Measurements from ENCODE around the gene RBM17.
A peak's percentile ranks its signal among the peaks of the same experiment; 100 is the strongest.
"Not testable (repeated sequence)": the region's sequence is repeated elsewhere in the genome, so short reads cannot be mapped to it uniquely, and the experiment has no call there.

RBM17 gene

DNA sequence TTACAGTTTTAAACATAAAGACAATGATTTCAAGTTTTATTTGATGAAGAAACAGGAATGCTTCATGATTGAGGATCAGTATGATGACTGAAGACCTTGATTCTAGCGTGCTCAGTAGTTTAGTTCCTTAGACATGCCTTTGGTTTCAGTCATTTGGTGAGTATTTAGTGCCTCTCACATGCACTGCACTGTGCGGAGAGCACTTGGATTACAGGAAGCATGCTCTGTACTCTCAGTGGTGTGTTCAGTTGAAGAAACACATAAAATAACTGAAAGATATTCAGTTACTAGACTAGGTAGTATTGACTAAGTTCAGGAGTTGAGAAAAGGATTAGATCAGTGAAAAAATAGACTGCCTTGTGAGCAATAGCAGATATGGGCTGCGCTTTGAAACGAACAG is 25.5 kb downstream of the RBM17 start:
- peak in 1 of 5 donors; percentile 10 for DNase-seq

- peak in 1 of 5 donors; percentile 24 for DNase-seq
These were observed 26.0 kb downstream of the RBM17 start for GRCh38 chr10:6114805-6115341.

DNA sequence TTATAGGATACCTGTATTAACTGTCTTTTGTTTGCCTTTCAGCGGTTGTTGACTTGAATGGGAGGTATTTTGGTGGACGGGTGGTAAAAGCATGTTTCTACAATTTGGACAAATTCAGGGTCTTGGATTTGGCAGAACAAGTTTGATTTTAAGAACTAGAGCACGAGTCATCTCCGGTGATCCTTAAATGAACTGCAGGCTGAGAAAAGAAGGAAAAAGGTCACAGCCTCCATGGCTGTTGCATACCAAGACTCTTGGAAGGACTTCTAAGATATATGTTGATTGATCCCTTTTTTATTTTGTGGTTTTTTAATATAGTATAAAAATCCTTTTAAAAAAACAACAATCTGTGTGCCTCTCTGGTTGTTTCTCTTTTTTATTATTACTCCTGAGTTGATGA is 26.6 kb downstream of the RBM17 start:
- DNase-seq: no peak

DNA sequence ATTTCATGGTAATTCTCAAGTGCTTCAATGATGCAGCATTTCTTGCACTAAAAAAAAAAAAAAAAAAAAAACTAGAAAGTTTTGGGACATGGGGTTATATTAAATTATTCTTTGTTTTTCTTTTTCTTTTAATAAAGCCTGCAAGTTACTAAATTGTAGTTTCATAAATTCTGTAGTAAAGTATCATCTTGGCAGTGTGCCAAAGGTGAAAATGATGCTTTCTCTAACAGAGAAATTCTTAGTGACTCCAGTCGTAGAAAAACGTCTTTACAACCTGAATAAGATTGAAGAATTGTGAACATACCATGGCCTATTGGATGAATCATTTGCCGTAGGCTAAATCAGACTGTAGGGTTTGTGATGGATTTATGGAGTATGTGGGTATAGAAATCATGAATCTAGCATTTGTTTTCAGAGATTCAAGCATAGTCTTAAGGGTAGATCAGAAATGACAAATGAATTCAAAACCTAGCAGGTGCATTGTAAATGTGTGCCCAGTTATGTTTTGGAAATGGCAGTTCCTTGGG is 27.1 kb downstream of the RBM17 start:
- DNase-seq: no peak

- no peak for DNase-seq
These were observed 28.0 kb downstream of the RBM17 start for GRCh38 chr10:6116806-6117205.

- no peak for DNase-seq
These were observed 28.9 kb downstream of the RBM17 start for GRCh38 chr10:6117711-6118110.

DNA sequence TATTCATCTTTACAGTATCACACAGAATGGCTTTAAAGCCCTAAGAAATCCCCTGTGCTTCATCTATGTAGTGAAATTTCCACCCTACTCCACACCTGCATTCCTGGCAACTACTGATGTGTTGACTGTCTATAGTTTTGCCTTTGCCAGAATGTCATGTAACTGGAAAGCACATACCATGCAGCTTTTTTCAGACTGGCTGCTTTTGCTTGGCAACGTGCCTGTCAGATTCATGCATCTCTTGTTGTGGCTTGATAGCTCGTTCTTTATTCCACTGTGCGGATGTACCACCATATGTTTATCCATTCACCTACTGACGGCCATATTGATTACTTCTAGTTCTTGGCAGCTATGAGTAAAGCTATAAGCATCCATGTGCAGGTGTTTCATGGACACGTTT is 30.6 kb downstream of the RBM17 start:
- DNase-seq: no peak

GRCh38 chr10:6119962-6120361 is 31.1 kb downstream of the RBM17 start:
- no peak for DNase-seq

DNA sequence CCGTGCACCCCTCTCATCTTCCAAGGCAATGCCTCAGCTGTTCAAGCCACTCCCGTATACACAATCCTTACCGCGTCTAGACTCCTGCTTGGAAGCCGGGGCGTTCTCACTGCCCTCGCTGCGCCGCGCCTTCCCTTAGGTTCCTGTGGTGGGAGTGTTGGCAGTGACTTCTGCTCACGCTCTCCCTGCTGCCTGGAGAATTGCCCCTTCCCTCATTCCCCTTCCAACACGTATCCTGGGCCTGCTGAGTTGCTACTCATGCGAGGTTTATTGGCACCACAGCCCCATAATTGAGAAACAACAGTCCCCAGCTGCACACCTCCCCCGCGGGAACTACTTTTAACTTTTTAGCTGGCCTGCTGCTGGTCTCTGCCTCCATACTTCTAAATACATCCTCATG is 31.9 kb downstream of the RBM17 start:
- no peak for DNase-seq

DNA sequence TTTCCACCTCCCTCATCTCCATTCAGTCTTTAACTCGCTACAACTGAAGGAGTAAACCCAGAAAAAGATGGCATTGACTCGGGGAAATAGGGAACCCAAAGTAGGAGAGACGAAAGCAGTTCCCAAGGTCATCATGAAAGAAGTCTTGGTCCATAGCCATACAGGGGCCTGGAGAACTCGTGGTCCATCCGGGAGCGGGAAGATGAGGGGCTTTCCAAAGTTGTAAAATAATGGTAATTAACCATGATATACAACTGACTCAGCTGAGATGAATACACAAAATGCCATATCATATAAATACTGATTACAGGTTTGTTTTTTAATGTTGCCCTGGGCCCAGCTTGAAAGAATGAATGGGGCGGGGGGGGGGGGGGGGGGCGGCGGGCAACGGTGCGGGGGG is 32.3 kb downstream of the RBM17 start:
- no peak for DNase-seq

DNA sequence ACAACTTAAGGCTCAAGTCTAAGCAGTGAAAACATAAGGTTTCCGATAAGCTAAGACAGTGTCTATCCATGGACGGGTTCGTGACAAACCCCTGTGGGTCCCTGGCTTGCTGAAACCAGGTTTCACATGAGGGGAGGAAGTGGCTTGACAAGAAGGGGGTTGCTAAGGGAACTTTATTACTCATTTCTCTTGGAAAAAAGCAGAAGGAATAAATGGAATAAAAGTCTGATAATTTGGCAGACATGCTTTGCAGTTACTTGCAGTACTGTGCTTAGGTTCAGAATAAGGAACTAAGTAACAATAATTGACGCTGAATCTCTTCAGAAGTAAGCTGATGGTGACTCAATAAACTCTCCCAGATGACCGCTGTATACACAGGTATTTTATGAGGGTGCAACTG is 34.7 kb downstream of the RBM17 start:
- DNase-seq: peak in 1 of 5 donors; percentile 36

- no peak for DNase-seq
These were observed 35.8 kb downstream of the RBM17 start for GRCh38 chr10:6124666-6125065.

DNA sequence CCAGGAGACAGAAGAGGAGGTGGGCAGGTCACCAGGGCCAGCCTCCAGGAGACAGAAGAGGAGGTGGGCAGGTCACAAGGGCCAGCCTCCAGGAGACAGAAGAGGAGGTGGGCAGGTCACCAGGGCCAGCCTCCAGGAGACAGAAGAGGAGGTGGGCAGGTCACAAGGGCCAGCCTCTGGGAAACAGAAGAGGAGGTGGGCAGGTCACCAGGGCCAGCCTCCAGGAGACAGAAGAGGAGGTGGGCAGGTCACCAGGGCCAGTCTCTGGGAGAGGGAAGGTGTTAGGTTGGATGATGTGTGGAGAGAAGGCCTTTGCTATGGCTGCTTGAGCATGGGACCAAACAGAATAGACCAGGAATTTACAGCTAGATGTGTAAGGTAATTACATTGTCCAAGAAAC is 38.6 kb downstream of the RBM17 start:
- not testable (repeated sequence) for DNase-seq

DNA sequence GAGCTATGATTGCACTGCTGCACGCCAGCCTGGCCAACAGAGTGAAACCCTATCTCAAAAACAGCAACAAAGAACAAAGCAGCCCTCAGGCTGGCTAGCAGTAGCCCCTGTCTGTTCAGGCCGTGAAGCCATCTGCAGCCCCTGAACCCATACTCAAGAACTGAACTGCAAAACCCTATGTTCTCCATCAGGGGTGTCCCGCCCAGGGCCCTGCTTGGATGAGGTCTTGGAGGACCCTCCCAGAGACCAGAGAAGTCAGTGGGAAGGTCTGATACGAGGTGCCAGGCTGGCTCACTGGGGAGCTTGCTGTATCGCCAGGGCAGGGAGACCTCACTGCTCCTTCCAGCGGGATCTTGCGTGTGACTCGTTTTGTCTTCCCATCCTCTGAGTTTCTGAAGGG is 39.3 kb downstream of the RBM17 start:
- DNase-seq: no peak

DNA sequence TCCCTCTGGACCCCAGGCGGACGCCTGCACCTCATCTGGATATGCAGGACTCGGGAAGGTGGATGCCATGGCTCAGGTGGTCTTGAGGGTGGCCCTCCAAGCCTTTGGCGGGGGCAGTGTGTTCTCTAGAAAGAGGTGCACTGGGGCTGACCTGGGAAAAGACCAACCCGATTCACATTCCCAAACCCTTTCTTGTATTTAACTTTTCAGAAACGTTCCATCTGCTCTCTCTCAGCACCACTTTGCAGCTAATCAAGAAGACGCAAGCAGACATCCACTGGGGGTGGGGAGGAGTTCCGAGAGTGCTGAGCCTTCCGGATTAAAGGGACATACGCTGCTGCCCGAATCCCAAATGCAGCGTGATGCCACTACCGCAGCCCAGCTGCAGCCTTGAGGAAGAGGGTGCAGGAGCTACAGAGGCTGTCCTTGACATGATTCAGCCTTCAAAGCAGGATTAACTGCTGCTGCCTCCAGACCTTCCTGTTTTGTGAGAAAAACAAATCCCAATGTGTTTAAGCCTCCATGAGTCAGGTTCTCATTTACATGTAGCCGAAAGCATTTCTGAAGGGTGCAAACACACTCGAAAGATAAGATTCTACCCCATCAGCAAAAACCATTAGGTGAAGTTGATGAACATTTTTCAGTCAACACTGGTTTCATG is 39.9 kb downstream of the RBM17 start:
- DNase-seq: no peak

DNA sequence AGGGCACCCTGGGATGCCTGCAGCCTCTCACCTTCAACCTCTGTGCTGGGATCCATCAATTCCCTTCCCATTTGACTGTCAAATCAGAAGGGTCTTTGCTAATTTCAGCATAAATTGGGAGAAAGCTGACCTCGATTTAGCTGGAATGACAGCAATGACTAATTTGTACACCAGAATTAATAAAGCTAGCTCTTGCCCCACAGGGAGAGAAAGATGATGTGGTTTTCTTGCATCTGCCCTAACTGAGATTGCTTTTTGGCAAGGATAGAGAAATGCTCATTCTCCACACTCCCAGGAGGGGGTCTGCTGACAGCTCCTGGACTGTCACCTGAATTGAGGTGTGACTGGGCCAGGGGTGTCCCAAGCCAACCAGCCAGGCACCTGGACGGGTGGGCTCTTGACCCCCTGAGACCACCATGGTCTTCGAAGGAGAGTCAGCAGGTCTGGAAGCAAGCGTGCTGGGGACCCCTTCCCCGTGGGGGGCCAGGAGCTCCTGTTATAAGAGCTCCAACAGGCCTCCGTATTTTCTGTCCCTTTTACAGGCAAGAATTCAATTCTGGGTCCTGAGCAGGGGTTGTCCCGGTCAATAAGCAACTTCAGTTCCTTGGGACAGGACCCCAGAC is 42.1 kb downstream of the RBM17 start:
- DNase-seq: no peak

DNA sequence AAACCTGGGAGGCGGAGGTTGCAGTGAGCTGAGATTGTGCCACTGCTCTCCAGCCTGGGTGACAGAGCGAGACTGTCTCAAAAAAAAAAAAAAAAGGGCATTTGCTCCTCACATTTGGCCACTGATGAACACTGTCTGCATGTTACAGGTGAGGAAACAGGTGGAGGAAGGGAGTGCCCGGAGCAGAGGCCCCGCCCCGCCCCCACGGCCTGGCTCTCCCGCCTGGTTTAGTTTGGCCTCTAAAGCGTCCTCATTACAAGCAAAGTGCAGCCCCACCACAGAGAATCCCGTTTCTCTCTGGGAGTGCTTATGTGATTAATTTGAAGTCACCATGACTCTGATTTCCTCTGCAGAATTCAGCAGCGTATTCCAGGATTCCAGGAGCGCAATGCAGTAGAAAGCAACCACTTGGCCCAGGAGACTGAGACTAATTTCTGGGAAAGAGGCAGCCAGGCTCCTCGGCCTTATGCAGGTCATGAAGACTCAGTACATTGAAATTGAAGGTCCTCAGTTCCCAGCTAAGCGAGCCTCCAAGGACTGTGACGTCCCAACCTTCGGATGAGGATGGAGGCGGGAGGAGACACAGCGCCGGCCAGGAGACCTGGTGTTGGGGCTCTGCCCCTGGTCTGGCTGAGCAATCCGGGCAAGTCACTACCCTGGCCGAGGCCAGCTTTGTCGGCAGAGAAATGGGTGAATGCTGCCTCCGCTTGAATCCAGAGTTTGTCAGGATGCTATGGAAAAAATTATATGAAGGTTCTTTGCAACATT is 44.7 kb downstream of the RBM17 start:
- no peak for DNase-seq

GRCh38 chr10:6134099-6134823 is 45.4 kb downstream of the RBM17 start:
- no peak for DNase-seq

DNA sequence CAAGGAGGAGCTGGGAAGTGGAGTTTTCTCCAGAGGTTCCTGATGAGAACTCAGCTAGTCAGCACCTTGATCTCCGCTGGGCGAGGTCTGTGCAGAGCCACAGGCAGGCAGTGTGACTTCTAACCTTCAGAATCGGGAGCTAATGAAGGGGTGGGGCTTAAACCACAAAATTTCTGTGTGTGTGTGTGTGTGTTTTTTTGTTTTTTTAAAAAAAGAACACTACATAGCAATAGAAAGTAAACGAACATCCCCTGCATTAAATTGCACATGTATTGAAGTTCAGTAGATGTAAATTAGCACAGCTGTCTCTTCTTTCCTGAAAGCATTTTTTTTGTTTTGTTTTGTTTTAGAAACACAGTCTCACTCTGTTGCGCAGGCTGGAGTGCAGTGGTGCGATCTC is 46.2 kb downstream of the RBM17 start:
- peak in 1 of 5 donors; percentile 23 for DNase-seq

DNA sequence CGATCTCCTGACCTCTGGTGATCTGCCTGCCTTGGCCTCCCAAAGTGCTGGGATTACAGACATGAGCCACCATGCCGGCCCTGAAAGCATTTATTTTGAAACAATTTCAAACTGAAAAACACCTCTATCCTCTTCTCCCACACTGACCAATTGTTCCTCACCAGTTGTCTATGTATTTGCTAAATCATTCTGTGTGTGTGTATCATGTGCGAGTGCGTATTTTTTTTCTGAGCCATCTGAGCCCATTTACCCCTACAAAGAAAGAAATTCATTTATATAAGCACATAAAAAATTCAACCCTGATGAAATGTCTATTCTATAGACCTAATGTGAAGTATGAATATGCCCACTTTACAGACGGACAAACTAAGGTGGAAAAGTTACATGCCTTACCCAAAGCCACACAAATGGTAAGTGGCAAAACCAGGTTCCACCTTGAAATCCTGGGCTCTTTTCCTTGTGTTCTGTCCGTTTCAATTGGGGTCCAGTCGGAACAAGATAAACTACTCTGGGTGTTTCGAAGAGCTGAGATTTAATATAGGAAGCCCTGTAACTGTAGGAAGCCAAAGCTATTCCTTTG is 46.8 kb downstream of the RBM17 start:
- no peak for DNase-seq

- peak in 1 of 5 donors; percentile 77 for DNase-seq
These were observed 47.7 kb downstream of the RBM17 start for GRCh38 chr10:6136215-6137201.
